Skin of body (tissue), 2 donors: ENCODE results near the gene GALK2. TPM values are rescaled to one million over a fixed set of nuclear protein-coding genes. Genes with fewer than 3 reads are reported as not detected.
"Not testable (repeated sequence)": the region's sequence is repeated elsewhere in the genome, so short reads cannot be mapped to it uniquely, and the experiment has no call there.

Experiments
- DNase-seq: peaks from one replicate; lab custom pipeline; 2025; lab: John Stamatoyannopoulos, UW
- total RNA-seq: library from RNA; depleted of rRNA; stranded (reverse); fragments of >200 nt; gene quantifications from one replicate; pipeline ENCODE4 v1.2.3, GENCODE V29; 2014

The GALK2 gene
- total RNA-seq, 1 donor from 2014 or later = 38.5 TPM

DNA sequence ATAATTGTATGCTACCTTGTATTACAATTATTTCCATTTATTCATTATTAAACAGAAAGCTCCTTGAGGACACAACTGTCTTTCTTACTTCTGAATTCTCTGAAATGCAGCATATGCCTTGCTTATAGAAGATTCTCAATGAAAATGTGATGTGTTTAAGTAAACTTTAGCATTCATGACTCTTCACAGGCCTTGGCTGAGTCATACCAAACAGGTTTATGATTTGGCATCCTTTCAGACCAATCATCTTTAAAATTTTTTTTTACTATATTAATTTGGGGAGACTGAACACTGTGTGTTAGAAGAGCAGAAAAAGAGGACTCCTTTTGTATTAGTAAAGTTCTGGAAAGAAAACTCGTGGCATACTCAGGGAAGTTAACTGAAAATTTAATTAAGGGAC is 6.4 kb upstream of the GALK2 start:
- DNase-seq = no peak

DNA sequence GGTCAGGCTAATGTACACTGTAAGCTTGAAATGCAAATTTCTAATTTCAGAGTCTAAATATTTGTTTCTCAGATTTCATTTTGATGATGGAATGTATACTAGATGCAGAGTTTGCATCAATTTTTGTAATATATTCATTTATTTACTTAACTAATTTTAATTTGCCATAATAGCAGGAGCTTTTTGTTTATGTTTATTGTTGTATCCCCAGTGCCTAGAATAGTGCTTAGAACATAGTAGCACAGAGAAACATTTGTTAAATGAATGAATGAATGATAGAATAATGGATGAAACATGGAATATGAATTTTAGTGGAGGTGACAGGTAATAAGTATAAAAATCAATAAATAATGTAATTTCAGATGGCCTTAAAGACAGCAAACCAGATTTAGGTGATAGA is 5.2 kb upstream of the GALK2 start:
- no peak for DNase-seq

DNA sequence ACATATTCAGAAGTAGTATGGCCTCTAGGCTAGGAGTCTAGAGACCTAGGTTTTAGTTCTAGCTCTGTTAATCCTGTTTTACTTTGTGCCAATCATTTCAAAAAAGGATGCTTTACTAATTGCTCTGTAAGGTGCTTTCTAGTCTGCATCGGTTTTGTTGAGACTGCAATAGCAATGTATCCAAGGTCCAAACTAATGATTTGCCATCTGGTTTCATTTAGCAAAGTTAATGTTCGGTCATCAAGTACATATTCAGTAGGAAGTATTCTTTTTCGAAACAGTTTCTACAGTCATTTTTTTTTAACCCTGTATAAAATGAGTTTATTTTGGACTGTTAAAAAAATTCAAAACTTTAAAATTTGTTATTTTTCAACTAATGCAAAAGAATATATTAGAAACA is 2.0 kb upstream of the GALK2 start:
- DNase-seq = peak; percentile 48

DNA sequence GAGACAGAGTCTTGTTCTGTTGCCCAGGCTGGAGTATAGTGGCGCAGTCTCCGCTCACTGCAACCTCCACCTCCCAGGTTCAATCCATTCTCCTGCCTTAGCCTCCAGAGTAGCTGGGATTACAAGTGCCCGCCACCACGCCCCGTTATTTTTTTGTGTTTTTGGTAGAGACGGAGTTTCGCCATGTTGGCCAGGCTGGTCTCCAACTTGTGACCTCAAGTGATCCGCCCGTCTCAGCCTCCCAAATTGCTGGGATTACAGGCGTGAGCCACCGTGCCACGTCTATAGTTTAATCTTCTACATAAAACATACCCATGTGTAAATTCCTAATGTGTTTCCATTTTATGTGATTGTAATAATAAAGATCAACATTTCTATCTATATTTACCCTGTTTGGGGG is 1.7 kb downstream of the GALK2 start:
- DNase-seq = no peak

DNA sequence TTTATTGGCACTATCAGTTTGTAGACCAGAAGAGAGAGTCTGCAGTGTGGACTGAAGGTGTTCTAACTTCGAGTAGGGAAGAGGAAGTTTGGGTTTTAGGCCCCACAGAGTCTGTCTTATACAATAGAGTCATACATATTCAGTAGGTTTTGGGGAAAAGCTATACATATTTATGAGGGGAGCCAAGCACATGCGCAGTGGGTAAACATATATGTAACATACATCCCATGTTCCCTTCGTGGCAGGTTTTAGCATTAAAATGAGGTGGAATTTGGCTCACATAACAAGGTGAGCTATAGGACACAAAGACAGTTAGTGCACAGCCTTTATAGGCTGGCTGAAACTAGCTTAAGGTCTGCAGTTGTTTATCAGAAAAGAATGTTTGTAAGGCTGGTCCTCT is 4.9 kb downstream of the GALK2 start:
- no peak for DNase-seq

DNA sequence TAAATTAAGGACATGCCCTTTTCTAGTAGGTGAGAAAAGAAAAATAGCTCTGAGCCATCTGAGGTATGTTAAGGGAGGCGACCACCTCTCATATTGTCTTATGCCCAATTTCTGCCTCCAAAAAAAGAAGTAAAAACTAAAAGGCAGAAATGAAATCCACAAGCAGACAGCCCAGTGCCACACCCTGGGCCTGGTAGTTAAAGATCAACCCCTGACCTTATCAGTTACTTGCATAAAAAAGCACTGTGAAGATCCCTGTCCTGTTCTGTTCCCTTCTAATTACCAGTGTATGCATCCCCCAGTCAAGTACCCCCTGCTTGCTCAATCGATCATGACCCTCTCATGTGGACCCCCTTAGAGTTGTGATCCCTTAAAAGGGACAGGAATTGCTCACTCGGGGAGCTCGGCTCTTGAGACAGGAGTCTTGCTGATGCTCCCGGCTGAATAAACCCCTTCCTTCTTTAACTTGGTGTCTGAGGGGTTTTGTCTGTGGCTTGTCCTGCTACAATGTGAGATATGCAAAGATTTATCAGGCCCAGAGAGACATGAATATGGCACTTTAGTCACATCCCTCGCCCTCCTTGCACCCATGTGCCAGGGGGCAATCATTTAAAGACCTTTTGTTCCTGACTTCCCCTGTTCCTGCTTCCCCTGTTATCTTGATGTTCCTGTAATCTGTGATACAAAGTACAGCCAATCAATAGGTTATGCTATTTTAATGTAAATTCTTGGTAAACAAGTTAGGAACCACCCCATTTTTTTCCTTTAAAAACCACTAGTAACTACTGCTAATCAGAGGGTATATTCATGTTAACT is 5.7 kb downstream of the GALK2 start:
- DNase-seq = not testable (repeated sequence)

- DNase-seq = no peak
Measured at GRCh38 chr15:49178497-49178896, 8.4 kb downstream of the GALK2 start.

DNA sequence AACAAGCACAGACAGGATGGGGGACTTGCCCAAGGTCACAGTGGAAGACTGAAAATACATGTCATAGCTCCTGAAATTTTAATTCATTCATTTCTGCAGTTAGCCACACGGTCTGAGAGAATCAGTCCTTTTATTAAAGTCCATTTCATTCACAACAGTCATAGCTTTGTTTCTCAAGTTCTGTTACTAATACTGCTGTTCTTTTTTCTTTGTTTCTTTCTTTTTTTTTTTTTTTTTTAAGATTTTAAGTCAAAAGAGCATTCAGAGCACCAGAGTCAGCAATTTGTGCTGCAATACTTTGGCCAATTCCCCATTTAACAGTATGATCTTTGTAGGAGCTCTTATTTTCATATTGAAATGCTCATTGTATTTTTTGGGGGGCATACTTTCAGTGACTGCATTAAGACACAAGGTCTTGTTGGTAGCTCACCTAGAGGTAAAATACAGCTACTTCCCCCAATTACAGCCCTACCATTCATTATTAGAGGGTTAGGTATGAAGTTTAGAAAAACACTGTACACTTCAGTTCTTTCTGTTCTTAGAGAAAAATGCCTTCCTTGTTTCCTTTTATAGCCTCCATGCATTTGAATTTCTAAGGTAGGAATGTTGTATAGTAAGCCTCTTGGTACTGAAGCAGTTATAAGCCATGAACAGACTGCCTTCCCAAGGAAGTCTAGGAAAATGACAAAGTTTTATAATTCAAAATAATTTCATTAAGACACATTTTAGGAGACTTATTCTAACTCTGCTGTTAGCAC is 9.6 kb downstream of the GALK2 start:
- no peak for DNase-seq

- no peak for DNase-seq
Measured at GRCh38 chr15:49182128-49182527, 12.1 kb downstream of the GALK2 start.

DNA sequence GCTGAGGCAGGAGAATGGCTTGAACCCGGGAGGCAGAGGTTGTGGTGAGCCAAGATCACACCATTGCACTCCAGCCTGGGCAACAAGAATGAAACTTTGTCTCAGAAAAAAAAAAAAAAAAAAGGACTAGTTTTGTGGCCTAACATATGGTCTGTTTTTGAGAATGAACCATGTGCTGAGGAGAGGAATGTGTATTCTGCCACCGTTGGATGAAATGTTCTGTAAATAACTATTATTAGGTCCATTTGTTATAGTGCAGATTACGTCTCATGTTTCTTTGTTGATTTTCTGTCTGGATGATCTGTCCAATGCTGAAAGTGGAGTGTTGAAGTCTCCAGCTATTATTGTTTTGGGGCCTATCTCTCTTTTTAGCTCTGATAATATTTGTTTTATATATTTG is 13.7 kb downstream of the GALK2 start:
- DNase-seq = not testable (repeated sequence)

DNA sequence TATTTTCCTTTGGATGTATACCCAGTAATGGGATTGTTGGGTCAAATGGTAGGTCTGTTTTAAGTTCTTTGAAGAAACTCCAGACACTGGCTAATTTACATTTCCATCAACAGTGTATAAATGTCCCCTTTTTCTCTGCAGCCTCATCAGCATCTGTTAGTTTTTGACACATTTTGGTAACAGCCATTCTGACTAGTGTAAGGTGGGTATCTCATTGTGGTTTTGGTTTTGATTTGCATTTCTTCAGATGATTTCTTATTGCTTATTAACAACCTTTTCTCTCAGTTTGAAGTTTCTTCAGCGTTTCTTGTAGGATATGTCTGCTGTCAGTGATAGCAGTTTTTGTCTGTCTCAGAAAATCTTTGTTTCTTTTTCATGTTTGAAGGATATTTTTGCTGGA is 15.4 kb downstream of the GALK2 start:
- no peak for DNase-seq

GRCh38 chr15:49187549-49188245 is 17.6 kb downstream of the GALK2 start:
- no peak for DNase-seq

- DNase-seq = no peak
Measured at GRCh38 chr15:49188933-49189332, 18.9 kb downstream of the GALK2 start.

DNA sequence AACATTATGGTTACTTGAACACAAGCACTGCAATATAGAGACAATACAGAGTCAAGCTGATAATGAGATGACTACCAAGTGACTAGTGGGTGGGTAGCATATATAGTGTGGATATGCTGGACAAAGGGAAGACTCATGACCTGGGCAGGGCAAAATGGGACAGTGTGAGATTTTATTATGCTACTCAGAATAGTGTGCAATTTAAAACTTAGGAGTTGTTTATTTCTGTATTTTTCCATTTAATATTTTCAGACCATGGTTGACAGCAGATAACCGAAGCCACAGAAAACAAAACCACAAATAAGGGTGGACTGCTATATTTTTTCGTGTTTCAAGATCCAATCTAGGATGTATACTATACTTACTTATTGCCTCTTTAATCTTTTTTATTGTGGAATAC is 19.6 kb downstream of the GALK2 start:
- DNase-seq = no peak

- no peak for DNase-seq
Measured at GRCh38 chr15:49190586-49190985, 20.5 kb downstream of the GALK2 start.

DNA sequence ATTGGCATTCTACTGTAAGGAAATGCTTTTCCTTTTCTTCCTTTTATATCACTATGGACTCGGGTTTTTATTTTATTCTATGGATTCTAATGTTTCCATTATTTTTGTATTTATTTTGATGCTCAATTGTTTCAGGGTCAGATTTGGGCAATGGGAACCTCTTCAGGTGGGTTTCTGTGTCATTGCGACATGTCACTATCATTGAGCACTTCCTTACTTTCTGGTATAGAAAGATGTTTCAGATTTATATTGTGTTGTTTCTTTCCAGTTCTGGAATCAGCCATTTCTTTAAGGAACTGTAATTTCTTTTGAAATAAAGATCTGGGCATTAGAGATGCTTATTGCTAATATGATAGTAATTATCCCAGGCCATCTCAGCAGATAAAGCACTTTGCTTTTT is 21.8 kb downstream of the GALK2 start:
- DNase-seq = no peak

GRCh38 chr15:49196856-49197255 is 26.8 kb downstream of the GALK2 start:
- no peak for DNase-seq

GRCh38 chr15:49199666-49200065 is 29.6 kb downstream of the GALK2 start:
- no peak for DNase-seq

GRCh38 chr15:49200347-49200746 is 30.3 kb downstream of the GALK2 start:
- DNase-seq = no peak

DNA sequence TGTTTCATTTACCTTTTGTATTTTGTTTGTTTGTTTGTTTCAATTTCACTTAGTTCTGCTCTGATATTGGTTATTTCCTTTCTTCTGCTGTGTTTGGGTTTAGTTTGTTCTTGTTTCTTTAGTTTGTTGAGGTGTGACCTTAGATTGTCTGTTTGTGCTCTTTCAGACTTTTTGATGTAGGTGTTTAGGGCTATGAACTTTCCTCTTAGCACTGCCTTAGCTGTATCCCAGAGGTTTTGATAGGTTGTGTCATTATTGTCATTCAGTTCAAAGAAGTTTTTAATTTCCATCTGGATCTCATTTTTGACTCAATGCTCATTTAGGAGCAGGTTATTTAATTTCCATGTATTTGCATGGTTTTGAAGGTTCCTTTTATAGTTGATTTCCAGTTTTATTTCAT is 38.1 kb downstream of the GALK2 start:
- not testable (repeated sequence) for DNase-seq

- no peak for DNase-seq
Measured at GRCh38 chr15:49212897-49213296, 42.9 kb downstream of the GALK2 start.
